ENCODE results near the gene SORBS1. TPM values are rescaled to one million over a fixed set of nuclear protein-coding genes. Genes with fewer than 3 reads are reported as not detected.
"Not testable (repeated sequence)": the region's sequence is repeated elsewhere in the genome, so short reads cannot be mapped to it uniquely, and the experiment has no call there.

Gene SORBS1
- total RNA-seq, 1 donor from 2014 or later, result 896 TPM

- H3K27me3 ChIP-seq (ENCODE audit: low read depth), result no peaks in the 10 kb centered on the region
- peaks cover 94% of the 10 kb centered on the region for H3K36me3 ChIP-seq
- peaks cover 88% of the 10 kb centered on the region for H3K4me1 ChIP-seq
- intact Hi-C loops (cut with micrococcal nuclease), result no loop called here
- H3K27ac ChIP-seq (replicated peaks), result peak overlapping the region; percentile 63
- no peaks in the 10 kb centered on the region for H3K9me3 ChIP-seq (replicated peaks)
- H3K4me3 ChIP-seq, result no peak overlapping the region
- DNase-seq, result no peak
- TF ChIP-seq, protein P1, sequence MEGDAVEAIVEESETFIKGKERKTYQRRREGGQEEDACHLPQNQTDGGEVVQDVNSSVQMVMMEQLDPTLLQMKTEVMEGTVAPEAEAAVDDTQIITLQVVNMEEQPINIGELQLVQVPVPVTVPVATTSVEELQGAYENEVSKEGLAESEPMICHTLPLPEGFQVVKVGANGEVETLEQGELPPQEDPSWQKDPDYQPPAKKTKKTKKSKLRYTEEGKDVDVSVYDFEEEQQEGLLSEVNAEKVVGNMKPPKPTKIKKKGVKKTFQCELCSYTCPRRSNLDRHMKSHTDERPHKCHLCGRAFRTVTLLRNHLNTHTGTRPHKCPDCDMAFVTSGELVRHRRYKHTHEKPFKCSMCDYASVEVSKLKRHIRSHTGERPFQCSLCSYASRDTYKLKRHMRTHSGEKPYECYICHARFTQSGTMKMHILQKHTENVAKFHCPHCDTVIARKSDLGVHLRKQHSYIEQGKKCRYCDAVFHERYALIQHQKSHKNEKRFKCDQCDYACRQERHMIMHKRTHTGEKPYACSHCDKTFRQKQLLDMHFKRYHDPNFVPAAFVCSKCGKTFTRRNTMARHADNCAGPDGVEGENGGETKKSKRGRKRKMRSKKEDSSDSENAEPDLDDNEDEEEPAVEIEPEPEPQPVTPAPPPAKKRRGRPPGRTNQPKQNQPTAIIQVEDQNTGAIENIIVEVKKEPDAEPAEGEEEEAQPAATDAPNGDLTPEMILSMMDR (IDR thresholded peaks at IDR 0.05; ENCODE audit: borderline replicate concordance), result no peak
These were observed 210.3 kb downstream of the SORBS1 start for GRCh38 chr10:95350830-95351228.

GRCh38 chr10:95350219-95350829, 210.8 kb downstream of the SORBS1 start:
- Histone ChIP-seq H3K4me3 (no peak overlapping the region), H3K36me3 (peaks cover 94% of the 10 kb centered on the region), H3K4me1 (peaks cover 88% of the 10 kb centered on the region), H3K9me3 (replicated peaks) (no peaks in the 10 kb centered on the region), H3K27ac (replicated peaks) (peak overlapping the region; percentile 63), H3K27me3 (ENCODE audit: low read depth) (no peaks in the 10 kb centered on the region)
- TF ChIP-seq, protein P1 (IDR thresholded peaks at IDR 0.05; ENCODE audit: borderline replicate concordance), result no peak
- no peak for DNase-seq
- intact Hi-C loops (cut with micrococcal nuclease), result no loop called here

DNA sequence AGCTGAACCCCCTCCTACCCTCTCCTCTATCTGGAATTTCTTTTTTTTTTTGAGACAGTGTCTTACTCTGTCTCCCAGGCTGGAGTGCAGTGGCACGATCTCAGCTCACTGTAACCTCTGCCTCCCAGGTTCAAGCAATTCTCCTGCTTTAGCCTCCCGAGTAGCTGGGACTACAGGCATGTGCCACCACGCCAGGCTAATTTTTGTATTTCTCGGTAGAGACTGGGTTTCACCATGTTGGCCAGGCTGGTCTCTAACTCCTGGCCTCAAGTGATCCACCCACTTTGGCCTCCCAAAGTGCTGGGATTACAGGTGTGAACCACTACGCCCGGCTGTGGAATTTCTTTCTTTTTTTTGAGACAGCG, 213.8 kb downstream of the SORBS1 start:
- Histone ChIP-seq H3K4me1 (peaks cover 81% of the 10 kb centered on the region), H3K36me3 (peaks cover 91% of the 10 kb centered on the region), H3K27ac (replicated peaks) (peak overlapping the region; percentile 35)
- DNase-seq; intact Hi-C loops (cut with micrococcal nuclease); H3K27me3 ChIP-seq (ENCODE audit: low read depth); H3K4me3 ChIP-seq; H3K9me3 ChIP-seq (replicated peaks): not testable (repeated sequence)

DNA sequence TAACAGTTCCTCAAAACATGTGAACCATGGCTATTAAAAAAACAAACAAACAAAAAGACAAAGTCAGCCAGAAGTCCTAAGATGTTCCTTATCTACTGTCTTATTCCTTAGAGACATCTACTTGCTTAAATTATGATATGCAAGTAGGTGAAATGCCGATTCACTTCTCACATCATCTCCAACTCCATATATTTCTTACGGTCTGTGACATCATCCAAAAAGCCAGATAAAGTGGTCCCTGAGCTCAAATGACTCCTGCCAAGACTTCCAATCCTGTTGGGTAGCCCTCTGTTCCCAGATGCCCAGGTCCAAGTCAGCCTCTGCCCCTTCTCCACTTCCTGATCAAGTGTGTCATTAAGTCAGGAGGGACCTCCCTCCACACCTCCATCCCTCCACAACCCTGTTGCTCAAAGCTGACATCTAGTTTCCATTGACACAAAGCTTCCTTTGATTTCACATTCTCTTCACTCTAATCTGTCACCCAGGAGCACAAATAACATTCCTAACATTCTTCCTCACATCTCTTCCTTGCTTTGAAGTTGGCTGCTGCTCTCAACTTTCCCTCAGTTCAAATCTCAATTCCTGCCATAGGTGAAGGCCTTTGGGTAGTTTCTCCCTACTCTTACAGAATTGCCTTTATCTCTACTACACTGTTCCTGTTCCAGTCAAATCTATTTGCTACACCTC, 214.3 kb downstream of the SORBS1 start:
- Histone ChIP-seq H3K9me3 (replicated peaks) (no peaks in the 10 kb centered on the region), H3K27ac (replicated peaks) (peak overlapping the region; percentile 35), H3K4me3 (no peak overlapping the region), H3K4me1 (peaks cover 81% of the 10 kb centered on the region), H3K36me3 (peaks cover 91% of the 10 kb centered on the region), H3K27me3 (ENCODE audit: low read depth) (no peaks in the 10 kb centered on the region)
- intact Hi-C loops (cut with micrococcal nuclease), result no loop called here
- no peak for DNase-seq
- TF ChIP-seq, protein P1 (IDR thresholded peaks at IDR 0.05; ENCODE audit: borderline replicate concordance), result no peak

GRCh38 chr10:95343573-95343972, 217.6 kb downstream of the SORBS1 start:
- TF ChIP-seq, protein P1 (IDR thresholded peaks at IDR 0.05; ENCODE audit: borderline replicate concordance), result no peak
- Histone ChIP-seq H3K27me3 (ENCODE audit: low read depth) (no peaks in the 10 kb centered on the region), H3K4me1 (peaks cover 71% of the 10 kb centered on the region), H3K36me3 (peaks cover 92% of the 10 kb centered on the region), H3K27ac (replicated peaks) (peak overlapping the region; percentile 78), H3K4me3 (no peak overlapping the region), H3K9me3 (replicated peaks) (no peaks in the 10 kb centered on the region)
- DNase-seq, result no peak
- intact Hi-C loops (cut with micrococcal nuclease), result no loop called here

- intact Hi-C loops (cut with micrococcal nuclease), result no loop called here
- Histone ChIP-seq H3K4me3 (no peak overlapping the region), H3K4me1 (peaks cover 75% of the 10 kb centered on the region), H3K27me3 (ENCODE audit: low read depth) (no peaks in the 10 kb centered on the region), H3K9me3 (replicated peaks) (no peaks in the 10 kb centered on the region), H3K27ac (replicated peaks) (peak overlapping the region; percentile 46), H3K36me3 (peaks cover 95% of the 10 kb centered on the region)
- TF ChIP-seq, protein P1 (IDR thresholded peaks at IDR 0.05; ENCODE audit: borderline replicate concordance), result no peak
- no peak for DNase-seq
These were observed 219.4 kb downstream of the SORBS1 start for GRCh38 chr10:95341716-95342130.

Measured in left ventricle myocardium inferior (tissue), 1 donor.